ENCODE data around the gene CDC20B. TPM values are rescaled to one million over a fixed set of nuclear protein-coding genes. Genes with fewer than 3 reads are reported as not detected.
"Not testable (repeated sequence)": the region's sequence is repeated elsewhere in the genome, so short reads cannot be mapped to it uniquely, and the experiment has no call there.

Gene CDC20B
- polyA plus RNA-seq, 4 donors: 0.79 to 0.92 (median 0.82) TPM; not detected in 1

GRCh38 chr5:55104946-55105701, 67.9 kb downstream of the CDC20B start:
- no peak for DNase-seq (ENCODE audit: low read depth in 4 of 4, low spot score in 3 of 4)

GRCh38 chr5:55104036-55104772, 68.8 kb downstream of the CDC20B start:
- no peak for DNase-seq (ENCODE audit: low read depth in 4 of 4, low spot score in 3 of 4)

- no peak for DNase-seq (ENCODE audit: low read depth in 4 of 4, low spot score in 3 of 4)
These were observed 70.6 kb downstream of the CDC20B start, which contains the start of gene GZMA for GRCh38 chr5:55102348-55102747. Gene GZMA (plus strand): TSS chr5:55102646. CDS start chr5:55102683, 37 bp downstream.

- DNase-seq (ENCODE audit: low read depth in 4 of 4, low spot score in 3 of 4): no peak
These were observed 71.3 kb downstream of the CDC20B start for GRCh38 chr5:55101556-55102276.

GRCh38 chr5:55101148-55101547, 71.8 kb downstream of the CDC20B start:
- DNase-seq (ENCODE audit: low read depth in 4 of 4, low spot score in 3 of 4): not testable (repeated sequence)

- DNase-seq (ENCODE audit: low read depth in 4 of 4, low spot score in 3 of 4): no peak
These were observed 76.1 kb downstream of the CDC20B start for GRCh38 chr5:55096861-55097260.

GRCh38 chr5:55096182-55096581, 76.8 kb downstream of the CDC20B start:
- no peak for DNase-seq (ENCODE audit: low read depth in 4 of 4, low spot score in 3 of 4)

GRCh38 chr5:55091011-55091410, 82.0 kb downstream of the CDC20B start:
- DNase-seq (ENCODE audit: low read depth in 4 of 4, low spot score in 3 of 4): not testable (repeated sequence)

- DNase-seq (ENCODE audit: low read depth in 4 of 4, low spot score in 3 of 4): not testable (repeated sequence)
These were observed 83.7 kb downstream of the CDC20B start for GRCh38 chr5:55089301-55089700.

GRCh38 chr5:55081541-55081940, 91.4 kb downstream of the CDC20B start:
- no peak for DNase-seq (ENCODE audit: low read depth in 4 of 4, low spot score in 3 of 4)

GRCh38 chr5:55073211-55073610, 99.8 kb downstream of the CDC20B start:
- no peak for DNase-seq (ENCODE audit: low read depth in 4 of 4, low spot score in 3 of 4)

GRCh38 chr5:55072666-55073065, 100.3 kb downstream of the CDC20B start:
- DNase-seq (ENCODE audit: low read depth in 4 of 4, low spot score in 3 of 4): no peak

GRCh38 chr5:55071413-55071812, 101.6 kb downstream of the CDC20B start:
- no peak for DNase-seq (ENCODE audit: low read depth in 4 of 4, low spot score in 3 of 4)

GRCh38 chr5:55070968-55071367, 102.0 kb downstream of the CDC20B start:
- DNase-seq (ENCODE audit: low read depth in 4 of 4, low spot score in 3 of 4): no peak

- DNase-seq (ENCODE audit: low read depth in 4 of 4, low spot score in 3 of 4): no peak
These were observed 106.7 kb downstream of the CDC20B start for GRCh38 chr5:55066277-55066676.

GRCh38 chr5:55064523-55064922, 108.5 kb downstream of the CDC20B start:
- no peak for DNase-seq (ENCODE audit: low read depth in 4 of 4, low spot score in 3 of 4)

- DNase-seq (ENCODE audit: low read depth in 4 of 4, low spot score in 3 of 4): no peak
These were observed 109.1 kb downstream of the CDC20B start for GRCh38 chr5:55063899-55064298.

GRCh38 chr5:55063220-55063863, 109.6 kb downstream of the CDC20B start:
- DNase-seq (ENCODE audit: low read depth in 4 of 4, low spot score in 3 of 4): no peak

Data from left renal pelvis (tissue), 4 donors.